HK-2 (cell line): ENCODE data around the gene TMEM30A.

ENCODE experiments used
- DNase-seq: peaks from one replicate; pipeline ENCODE4 v3.0.0-alpha.2; 2018; ENCODE audit not compliant: unreplicated experiment

The TMEM30A gene

DNA sequence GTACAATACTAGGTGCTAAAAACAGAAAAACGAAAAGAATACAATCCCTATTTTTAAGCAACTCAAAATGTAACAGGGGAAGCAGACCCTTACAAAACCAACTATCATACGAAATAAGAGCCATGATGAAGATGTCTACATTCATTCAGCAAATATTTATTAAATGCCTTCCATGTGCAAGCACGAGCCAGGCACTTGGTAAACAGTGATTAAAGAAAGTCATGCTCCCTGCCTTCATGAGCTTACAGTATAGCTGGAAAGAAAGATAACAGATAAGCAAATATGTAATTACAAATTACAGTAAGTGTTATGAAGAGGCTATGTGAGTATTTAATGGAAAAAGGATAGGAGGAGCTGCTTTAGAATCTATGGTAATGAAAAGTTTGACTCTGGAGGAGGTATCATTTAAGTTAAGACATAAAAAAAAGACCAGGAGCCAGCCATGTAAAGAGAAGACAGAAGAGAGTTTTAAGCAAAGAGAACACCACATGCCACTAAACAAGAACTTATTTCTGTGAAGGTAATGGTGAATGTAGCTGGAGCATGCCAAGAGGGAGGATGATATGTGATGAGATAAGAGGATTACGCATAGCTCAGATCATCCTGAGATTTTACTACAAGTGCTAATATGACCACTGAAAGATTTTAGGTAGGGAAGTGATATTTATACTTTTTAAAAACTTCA, 21.7 kb downstream of the TMEM30A start:
- no peak for DNase-seq

DNA sequence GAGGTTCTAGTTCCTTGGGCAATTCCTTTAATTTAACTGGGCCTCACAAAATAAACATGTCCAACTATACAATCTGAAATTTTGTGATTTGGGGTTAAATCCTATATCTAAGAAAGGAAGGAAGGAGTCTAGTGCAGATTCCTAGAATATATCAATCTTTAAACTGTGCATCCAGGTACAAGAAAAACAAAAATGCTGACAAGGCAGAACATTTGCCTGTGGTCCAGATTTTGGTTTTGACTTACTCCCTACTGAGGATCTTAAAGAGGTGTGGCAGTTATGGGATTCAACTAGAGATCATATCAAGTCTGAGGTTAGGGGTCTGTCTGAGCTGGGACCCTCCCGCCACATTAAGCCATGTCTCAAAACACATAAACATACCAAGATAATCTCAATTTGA, 23.3 kb downstream of the TMEM30A start:
- no peak for DNase-seq

DNA sequence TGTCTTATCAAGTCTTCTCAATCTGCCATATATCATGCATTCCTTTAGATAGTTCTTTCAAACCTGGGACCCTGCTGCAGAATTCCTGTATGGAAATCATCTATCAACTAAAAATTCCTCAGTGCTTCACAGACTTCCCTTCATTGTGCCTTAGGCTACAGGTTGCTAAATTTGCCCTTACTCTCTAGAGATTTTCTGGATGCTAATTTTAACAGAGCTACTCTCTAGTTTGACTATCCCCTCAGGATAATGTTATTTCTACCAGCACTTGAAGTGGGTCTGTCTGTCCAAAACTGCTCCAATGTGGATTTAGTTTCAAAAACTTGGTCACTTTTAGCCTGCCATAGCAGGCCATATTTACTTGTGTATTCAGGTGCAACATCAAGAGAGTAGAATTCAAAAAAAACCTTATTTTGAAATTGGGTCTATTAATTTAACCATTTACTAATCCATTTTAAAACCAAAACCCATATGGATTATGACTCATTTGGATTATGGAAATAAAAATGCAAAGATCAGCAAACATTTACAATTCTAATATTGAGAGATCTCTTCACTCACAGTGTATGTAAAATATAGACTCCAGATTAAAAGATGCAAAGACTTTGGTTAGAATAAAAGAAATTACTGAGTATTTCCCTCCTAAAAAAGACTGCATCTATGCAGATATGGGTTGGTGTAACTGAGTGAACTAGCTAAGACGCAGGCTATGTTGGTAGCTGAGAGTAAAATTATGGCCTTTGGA, 27.1 kb downstream of the TMEM30A start:
- DNase-seq: no peak

DNA sequence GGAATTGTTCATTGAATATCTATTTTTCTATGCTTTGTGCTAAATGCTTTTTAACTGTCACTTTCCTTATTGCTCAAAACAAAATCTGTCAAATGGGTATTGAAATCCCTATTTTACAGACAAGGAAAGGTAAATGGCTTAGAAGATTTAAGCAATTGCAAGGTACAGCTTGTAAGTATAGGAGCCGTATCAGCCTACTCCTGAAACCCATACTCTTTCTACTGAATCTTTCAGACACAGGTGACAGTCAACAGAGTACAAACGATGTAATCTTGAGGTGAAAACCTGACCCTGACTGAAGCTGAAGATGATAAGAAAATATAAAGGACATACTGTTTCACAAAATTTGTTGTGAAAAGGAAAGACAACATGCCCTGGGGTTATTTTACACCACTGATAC, 34.0 kb downstream of the TMEM30A start:
- no peak for DNase-seq

DNA sequence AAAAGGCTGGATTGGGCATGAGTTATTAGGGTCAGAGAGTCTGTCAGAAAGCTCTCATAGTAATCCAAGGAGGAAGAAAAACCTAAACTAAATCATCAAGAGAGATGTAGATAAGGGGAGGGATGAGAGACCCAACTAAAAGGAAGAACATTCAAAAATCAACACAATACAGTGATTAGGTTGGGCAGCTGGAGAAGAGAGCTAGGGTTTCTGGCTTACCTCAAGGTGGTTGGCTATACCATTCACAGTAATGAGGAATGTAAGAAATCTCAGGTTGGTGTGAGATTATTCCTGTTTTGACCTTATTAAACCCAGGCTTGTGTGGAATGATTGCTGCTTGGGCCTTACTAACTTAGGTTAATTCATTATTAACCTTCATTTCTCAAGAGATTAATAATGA, 34.8 kb downstream of the TMEM30A start:
- DNase-seq: no peak

DNA sequence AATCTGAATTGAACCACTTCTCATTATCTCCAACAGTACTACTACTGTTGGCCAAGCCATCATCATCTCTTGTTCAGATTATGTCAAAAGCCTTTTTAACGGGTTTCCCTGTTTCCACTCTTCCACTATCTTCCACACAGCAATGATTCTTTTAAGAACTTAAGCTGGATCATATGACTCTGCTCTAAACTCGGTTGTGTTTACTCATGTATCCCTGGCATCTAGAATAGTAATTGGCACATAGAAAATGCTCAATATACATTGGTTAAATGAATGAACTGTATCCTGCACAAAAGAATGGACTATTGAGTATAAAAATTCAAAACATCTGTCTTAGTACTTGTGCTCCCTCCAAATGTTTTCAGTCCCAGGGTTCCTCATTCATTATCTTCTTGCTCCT, 38.2 kb downstream of the TMEM30A start:
- DNase-seq: no peak

DNA sequence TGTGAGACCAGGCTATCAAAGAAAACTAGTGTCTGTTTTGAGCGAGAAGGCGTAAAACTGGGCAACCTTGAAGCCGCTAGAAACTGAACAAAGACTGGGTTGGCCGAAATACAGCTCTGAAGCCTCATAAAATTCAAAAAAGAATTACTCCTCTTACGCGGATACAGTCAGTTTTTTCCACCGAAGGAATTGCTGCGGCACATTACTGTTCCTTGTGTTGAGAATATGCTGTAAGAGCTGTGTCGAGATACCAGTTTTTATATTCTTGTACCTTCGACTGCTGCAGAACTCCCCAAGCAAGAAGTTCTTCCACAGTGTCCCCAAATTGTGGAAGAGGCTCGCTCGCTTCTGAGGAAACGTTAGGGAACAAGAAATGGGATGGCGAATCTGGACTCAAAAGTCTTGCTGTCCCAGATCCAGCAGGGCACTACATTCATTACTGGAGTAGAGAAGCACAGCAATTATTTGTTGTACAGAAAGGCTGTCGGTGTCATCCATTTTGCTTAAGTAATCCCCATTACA, 40.5 kb downstream of the TMEM30A start:
- DNase-seq: no peak

DNA sequence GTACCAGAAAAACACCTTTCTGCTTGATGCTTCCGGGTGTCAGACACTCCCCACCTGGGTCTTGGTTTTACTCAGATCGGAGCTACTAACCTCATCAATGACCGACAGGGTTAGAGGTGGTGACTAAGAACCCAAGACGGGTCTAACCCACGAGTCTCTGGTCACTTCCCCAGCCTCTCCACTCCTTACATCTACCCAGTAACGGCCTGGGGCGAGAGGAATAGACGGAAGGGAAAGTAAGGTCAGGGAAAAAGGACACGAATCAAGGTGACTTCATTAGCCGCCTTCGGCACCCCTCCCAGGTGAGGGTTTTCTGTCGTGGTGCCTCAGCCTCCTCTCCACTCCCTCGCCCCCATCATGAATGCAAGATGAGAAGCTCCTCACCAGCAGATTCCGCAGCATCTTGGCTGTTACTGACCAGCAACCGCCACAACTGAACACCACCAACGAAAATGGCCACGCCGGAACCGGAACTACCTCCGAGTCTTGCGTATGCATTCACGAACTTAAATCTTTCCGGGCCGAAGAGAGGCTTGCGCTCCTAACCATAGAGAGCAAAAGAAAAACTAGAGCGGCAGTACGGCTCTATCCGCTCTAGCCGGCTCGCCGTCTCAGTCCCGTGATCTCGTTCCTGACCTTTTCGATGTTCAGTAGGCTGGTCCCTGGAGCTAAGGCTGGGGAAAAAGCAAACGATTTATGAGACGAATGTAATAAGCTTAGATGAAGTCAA, 41.1 kb downstream of the TMEM30A start, which contains the start of gene COX7A2:
COX7A2 (minus strand) TSS at position 469 of the 730 bp plus-strand sequence; CDS start at position 402, 67 bp downstream.
- DNase-seq: peak; percentile 90

DNA sequence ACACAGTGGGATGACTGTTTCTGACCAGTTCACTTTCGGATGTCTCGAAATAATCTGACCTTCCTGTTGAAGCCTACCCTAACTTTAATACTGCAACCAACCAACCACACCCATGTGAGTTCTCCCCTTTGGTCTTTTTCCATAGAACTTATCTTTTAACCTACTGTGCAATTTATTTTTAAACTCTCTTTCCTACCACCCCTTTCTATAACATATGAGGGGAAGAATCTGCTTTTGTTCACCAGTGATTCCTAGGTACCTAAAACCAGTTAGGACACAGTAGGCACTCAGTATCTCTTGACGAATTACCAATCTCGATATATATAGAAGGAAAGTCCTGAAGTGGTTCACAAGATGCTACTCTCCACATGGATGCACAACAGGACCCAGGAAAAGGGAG, 48.0 kb downstream of the TMEM30A start:
- no peak for DNase-seq

DNA sequence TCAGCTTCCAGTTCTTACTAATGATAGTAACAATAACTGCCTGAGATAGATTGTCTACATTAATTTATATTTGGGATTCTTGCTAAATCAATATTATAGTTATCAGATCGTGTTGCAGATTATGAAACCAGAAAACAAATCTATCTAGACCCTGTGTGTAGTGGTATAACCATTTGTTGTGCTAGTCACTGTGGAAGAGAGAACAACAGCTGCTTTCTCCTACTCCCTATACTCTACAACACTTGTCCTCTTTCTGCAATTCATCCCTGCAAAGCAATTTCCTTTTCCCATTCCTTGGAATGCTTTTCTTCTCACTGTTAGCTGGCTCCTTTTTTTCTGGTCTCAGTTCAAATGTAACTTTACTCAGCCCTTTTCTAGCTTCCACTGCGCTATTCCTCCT, 49.3 kb downstream of the TMEM30A start:
- DNase-seq: no peak

DNA sequence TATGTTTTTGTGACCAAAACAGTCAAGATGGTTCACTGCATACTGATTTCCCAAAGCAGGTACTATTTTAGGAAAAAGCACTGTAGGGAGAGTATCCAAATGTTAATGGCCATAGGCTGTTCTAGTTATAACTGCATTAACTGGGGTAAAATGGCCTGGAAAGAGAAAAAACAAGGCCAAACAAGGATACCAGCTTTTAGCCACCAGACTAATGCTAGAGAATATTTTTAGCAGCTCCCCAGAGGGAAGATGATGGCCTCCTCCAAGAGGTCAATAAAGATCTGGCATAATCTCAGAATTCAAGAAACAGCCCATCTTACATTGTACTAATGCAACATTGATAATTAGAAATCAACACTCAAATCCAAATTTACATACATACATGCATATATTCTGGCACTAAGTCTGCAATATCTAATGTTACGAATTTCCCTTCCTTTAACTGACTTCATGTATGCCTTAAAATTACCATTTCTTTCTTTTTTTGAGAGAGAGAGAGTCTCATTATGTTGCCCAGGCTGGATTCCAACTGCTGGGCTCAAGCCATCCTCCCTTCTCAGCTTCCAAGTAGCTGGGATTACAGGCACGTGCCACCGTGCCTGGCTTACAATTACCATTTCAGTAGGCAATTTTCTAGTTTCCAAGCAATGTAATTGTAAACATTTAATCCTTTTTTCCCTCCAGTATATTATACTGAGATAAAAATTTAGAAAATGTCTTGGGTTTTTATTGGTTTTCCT, 50.3 kb downstream of the TMEM30A start:
- no peak for DNase-seq

DNA sequence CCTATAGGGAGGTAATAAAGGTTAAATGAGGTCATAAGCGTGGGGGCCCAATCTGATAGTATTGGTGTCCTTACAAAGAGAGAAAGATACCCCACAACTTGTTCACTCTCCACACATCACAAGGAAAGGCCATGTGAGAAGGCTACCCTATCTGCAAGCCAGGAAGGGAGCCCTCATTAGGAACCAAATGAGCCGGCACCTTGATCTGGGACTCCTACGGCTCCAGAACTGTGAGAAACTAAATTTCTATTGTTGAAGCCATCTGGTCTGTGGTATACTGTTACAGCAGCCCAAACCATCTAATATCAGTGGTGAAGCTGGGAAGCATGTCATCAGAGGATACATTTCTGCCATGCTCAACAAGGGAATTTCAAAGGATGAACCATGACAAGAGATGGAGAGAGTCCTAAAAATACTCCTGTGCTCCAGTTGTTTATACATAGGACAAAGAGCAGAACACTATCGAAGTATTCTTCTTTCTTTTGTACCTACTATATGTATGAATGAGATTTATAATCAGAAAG, 51.4 kb downstream of the TMEM30A start:
- no peak for DNase-seq

DNA sequence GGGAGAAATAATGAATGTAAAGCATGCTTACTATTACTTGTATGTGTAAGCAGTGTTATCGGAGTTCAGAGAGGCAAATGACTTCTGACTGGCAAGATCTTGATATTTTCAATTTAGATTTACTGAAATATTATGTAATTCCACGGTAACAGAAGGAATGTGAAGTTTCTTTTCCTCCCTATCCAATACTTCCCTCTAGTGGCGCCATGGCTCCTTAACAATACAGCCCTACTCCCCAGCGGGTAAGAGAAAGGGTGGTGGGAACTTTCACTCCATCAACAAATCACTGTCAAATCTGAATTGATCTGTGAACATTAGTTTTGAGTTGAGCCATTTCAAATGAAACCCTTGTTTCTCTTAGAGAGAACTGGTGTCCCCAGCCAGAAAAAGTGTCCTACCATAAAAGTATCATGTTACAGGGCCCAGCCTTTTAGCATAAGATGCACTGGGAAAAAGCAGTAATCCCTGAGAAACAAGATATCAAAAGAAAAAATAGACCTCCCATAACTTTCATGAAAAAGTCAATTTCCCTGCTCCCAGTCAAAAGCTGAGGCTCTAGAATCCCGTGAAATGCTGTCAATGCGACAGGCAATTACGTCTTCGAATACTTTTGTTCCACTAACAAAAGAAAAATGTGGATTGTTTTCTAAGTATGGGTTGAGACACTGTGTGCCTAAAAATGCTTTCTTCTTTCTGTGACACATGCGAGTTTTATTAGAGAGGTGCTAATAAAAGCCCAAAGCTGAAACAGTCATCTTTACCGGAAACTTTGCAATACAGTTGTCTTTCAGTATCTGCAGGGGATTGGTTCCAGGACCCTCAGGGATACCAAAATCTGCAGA, 53.9 kb downstream of the TMEM30A start:
- DNase-seq: no peak

DNA sequence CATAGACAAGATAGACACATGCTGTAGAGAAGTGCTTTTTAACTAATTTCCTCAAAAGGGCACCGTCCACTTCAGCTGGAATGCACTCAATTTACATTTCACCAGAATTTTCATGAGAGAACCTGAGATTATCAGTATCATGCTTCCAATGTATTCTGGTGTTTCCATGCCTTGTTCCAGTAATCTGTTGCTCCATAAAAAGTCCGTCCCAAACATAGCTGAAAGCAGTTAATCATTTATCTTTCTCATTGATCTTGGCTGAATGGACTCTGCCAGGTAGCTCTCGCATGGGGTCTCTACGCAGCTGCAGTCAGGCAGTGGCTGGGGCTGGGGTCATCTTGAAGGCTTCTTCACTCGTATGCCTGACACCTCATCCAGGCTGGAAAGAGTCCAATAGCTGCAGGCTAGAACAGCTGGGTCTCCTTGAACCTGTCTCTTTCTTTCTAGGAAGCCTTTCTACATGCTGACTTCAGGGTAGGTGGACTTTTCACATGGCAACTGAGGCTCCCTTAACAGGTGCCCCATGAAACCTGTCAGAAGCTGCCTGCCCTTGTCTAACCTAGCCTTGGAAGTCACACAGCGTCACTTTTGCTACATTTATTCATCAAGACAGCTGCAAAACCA, 60.2 kb downstream of the TMEM30A start:
- no peak for DNase-seq

DNA sequence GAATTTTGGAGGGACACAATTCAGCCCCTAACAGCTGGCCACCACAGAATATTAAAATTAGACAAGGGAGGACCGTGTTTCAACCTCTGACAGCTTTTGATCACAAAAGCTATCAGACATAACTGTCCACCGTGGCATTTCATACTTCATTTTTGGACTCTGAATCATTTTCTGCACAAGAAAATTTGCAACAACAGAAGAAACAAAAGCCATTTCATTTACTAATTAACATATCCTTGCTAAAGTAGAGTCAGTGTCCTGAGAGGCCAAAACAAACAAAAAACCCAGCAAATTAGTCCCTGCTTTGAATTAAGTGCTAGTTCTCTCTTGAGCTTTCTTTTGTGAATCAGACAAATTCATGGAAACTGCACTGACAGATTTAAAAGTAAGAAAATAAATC, 61.2 kb downstream of the TMEM30A start:
- no peak for DNase-seq

DNA sequence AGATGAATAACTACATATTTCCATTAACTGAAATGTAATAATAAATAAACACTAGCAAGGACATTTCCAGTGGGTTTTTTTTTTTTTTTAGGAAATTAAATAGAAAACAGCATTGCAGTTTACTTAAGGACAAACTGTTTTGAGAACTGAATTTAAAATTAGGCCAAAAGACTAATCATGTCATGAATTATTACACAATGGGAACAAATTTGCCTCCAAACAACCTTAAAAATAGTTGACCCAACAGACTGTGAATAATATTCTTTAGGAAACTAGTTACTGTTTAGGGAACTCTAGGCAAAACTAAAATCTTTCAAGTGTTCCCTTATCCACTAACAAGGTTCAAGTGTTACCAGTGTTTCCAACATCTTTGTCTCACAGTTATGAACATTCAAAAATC, 62.3 kb downstream of the TMEM30A start:
- no peak for DNase-seq

DNA sequence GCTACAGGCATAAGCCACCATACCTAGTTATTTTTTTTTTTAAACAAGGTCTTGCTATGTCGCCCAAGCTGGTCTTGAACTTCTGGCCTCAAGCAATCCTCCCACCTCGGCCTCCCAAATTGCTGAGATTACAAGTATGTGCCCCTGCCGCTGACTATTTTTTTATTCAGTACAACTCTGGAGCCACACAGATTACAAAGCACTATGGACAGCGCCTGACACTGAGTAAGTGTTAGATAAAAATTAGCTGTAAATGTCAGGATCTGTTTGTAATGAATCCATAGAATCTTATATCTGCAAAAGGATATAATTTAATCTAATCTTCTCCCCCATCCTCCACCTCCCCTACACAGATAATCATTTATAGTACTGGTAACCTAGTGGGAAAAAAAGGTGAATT, 63.5 kb downstream of the TMEM30A start:
- DNase-seq: no peak

DNA sequence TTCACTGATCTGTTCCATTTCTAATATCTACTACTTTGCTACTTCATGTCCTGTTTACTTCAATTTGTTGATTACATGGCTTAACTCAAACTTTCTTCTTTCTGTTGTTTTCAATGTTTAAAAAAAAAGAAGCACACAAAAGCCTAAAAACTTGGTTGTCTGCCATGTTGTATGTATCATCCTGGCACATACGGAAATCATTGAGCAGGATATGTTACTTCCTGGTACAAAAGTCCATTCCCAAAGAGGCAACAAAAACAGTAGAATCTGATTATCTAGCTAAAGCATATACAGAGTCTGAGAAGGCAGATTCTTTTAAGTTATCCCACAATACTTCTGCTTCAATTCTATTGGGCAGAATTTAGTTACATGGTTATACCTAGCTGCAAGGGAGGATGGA, 64.2 kb downstream of the TMEM30A start:
- no peak for DNase-seq

DNA sequence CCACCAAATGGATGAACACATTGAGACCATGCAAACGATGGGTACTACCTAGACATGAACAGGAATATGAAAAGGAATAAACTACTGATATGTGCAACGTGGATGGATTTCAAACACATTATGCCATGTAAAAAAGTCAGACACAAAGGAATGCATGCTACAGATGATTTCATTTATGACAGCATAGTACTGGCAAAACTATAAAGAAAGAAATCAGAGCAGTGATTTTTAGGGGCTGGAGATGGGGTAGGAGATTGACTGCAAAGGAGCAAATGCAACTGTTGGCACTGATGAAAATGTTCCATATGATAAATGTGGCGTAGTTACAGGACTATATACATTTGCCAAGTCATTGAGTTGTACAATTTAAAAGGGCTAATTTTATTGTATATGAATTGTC, 65.3 kb downstream of the TMEM30A start:
- DNase-seq: no peak

DNA sequence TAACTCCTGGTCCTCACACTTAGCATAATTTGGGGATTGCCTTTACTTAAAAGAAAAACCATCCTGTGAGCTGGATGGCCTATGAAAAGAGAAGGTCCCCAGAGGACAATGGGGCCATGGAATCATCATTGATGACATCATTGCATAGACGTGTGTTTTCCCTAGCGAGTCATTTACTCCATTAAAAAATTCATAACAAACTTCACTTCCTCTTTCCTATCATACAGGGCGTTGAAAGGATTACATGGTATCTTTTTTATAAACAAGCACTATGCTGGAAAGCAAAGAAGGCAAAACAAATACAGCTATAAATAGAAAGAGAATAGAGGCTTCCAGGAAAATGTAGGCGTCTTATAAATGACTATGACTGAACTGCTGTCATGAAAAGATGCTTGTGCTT, 67.4 kb downstream of the TMEM30A start:
- DNase-seq: no peak
